ENCODE measurements around the gene C3orf70.

C3orf70 gene

DNA sequence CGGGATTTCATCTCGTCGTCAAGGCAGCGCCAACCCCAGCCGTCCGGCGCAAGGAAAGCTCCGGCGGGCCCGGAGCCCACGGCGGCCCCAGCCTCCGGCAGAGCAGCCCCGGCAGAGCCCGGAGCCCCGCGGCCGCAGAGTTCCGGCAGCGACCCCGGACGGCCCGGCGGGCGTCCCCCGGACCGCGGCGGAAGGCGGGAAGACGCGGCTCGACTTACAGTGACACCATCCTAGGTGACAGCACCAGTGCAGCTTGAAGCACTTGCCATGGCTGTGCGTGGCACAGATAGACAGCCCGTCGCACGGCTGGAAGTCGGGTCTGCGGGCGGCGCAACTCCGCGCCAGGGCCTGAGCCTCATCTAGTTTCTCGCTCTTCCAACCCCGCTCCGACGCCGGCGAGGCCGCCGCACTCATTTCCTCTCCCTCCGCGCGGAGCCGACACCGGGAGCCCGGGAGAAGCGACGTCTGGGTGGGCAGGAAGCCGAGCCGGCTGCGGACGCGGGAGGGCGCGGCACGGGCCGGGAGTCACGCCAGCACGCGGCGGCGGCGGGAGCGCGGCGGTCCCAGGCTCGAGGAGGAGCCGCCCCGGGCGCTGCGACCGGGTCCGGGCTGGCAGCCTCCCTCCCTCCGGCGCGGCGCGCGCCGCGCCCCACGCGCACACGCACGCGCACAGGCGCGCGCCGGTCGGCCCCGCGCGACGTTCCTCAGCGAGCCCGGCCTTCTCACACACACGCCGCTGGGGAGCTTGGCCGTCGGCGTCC, at the start of gene C3orf70:
TSS of gene C3orf70 (minus strand) at position 651 of the 761 bp plus-strand sequence. CDS start at position 414, 237 bp downstream.
- DNase-seq (ENCODE audit: low read depth in 2 of 3, low spot score in 2 of 3), result no peak

DNA sequence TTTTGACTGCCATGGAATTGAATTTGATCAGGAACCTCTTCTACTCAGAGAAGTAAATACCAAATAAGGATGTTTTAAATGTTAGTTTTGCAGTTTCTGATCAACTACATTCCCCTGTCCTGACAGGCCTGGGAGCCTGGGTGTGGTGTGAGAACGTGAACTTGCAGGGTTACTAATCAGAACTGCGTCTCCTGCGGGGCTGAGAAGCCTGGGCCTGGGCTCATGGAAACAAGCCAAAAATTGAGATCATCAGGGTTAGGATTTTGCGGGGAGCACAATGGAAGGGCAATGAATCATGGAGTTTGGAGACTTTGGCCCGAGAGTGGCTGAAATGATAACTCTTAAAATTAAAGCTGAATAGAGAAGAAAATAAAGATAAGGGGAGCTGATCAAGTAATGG, 47.8 kb upstream of the C3orf70 start:
- no peak for DNase-seq (ENCODE audit: low read depth in 2 of 3, low spot score in 2 of 3)

GRCh38 chr3:185199671-185200070, 46.8 kb upstream of the C3orf70 start:
- no peak for DNase-seq (ENCODE audit: low read depth in 2 of 3, low spot score in 2 of 3)

DNA sequence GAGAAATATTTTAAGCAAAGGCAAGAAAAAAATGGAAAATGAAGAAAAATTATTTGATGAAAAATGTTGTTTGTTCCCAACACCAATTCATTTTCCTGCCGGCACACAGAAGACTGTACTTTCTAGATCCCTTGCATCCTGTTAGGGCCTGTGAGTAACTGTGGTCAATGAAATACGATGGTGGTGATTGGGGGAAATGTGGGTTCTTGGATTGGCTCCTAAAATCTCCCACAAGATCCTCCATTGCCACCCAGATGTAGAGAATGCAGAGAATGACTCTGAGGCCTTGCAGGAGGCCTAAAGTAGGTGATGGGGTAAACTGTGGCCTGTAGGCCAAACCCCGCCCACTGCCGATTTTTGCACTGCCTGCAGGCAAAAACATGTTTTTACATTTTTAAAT, 46.3 kb upstream of the C3orf70 start:
- no peak for DNase-seq (ENCODE audit: low read depth in 2 of 3, low spot score in 2 of 3)

- no peak for DNase-seq (ENCODE audit: low read depth in 2 of 3, low spot score in 2 of 3)
Measured at GRCh38 chr3:185197068-185197467, 44.2 kb upstream of the C3orf70 start.

DNA sequence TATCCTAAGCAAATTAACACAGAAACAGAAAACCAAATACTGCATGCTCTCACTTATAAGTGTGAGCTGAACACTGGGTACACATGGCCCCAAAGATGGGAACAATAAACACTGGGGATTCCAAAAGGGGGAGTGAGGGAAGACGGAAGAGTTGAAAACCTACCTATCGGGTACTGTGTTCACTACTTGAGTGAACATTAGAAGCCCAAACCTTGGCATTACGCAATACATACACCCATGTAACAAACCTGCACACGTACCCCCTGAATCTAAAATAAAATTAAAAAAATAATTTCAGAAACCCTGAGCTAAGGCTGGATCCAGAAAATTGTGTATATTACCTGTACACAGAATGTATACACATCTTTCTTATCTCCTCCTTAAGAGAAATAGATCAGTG, 42.8 kb upstream of the C3orf70 start:
- no peak for DNase-seq (ENCODE audit: low read depth in 2 of 3, low spot score in 2 of 3)

- DNase-seq (ENCODE audit: low read depth in 2 of 3, low spot score in 2 of 3), result no peak
Measured at GRCh38 chr3:185188816-185189215, 36.0 kb upstream of the C3orf70 start.

GRCh38 chr3:185187391-185187790, 34.5 kb upstream of the C3orf70 start:
- DNase-seq (ENCODE audit: low read depth in 2 of 3, low spot score in 2 of 3), result no peak

GRCh38 chr3:185176750-185177359, 24.0 kb upstream of the C3orf70 start:
- DNase-seq (ENCODE audit: low read depth in 2 of 3, low spot score in 2 of 3), result no peak

- no peak for DNase-seq (ENCODE audit: low read depth in 2 of 3, low spot score in 2 of 3)
Measured at GRCh38 chr3:185175370-185175987, 22.6 kb upstream of the C3orf70 start.

DNA sequence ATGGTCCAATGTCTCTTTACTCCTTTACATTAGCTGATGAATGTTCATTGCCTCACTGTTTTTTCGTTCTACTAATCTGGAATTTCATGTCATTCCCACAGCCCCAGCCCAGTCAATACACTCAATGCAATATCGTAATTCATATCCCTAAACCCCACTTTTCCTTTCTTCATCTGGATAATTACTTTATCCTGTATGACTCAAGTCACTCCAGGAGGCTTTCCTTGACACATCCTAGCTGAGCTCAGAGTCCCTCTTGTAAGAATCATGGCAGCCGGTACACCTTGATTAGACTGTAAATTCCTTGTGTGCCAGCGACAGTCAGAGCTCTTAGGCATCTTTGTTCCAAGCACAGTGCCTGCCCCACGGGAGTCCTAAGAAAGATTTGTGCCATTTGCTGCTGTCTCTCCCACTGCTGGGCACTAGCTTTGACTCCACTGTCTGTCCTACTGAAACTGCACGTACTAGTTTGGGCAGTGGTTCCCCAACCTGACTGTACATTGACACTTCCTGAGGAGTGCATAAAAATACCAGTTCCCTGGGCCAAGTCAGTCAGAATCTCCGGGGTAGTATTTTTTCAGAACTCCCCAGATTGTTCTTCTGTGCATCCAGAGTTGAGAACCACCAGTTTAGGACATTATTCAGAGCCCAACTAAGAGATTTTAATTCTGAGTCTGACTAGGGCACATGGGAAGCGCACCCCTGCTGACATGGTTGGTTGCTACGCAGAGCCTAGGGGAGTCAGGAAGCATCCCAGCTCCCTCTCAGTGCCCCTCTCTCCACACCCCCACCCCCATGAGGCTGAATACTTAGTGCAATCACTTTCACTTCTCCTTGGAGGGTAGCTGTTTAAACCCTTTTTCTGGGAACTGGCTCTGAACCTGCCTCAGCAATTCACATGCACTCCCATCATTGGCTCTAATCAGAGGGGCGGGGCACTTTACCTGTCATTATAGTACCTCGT, 19.5 kb upstream of the C3orf70 start:
- DNase-seq (ENCODE audit: low read depth in 2 of 3, low spot score in 2 of 3), result no peak

GRCh38 chr3:185164428-185165217, 11.8 kb upstream of the C3orf70 start:
- DNase-seq (ENCODE audit: low read depth in 2 of 3, low spot score in 2 of 3), result no peak

GRCh38 chr3:185162634-185163033, 9.8 kb upstream of the C3orf70 start:
- DNase-seq (ENCODE audit: low read depth in 2 of 3, low spot score in 2 of 3), result no peak

DNA sequence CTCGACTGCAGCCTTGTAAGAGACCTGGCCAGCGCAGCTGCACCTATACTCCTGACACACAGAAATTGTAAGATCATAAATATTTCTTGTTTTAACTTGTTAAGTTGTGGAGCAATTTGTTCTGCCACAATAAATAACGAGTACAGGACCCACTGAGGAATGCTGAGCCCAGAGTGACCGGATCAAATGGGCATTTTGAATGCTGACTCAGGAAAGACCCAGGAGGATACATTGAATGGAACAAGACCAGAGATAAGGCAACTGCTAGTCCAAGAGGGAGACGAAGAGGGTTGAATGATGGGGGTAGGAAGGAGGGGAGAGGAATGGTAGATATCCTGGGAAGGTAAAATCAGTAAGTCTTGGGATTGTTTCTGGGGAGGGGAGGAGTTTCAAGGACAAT, 8.9 kb upstream of the C3orf70 start:
- no peak for DNase-seq (ENCODE audit: low read depth in 2 of 3, low spot score in 2 of 3)

DNA sequence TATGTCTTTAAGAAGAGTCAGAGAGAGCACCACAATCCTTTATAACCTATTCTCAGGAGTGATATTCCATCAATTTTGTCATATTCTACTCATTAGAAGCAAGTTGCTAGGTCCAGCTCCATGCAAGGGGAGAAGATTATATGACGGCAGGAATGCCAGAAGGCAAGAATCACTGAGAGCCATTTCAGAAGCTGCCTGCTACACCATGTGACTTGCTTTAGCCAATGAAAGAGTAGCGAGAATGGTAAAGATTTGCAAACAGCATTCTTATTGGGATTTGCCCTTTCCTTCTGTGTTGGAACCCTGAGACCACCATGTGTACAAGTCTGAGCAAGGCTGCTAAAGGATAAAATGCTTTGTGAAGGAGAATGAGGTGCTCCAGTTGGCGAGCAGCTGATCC, 4.5 kb upstream of the C3orf70 start:
- no peak for DNase-seq (ENCODE audit: low read depth in 2 of 3, low spot score in 2 of 3)

- DNase-seq (ENCODE audit: low read depth in 2 of 3, low spot score in 2 of 3), result no peak
Measured at GRCh38 chr3:185155678-185156077, 2.8 kb upstream of the C3orf70 start.

GRCh38 chr3:185153861-185154629, 1.2 kb upstream of the C3orf70 start:
- no peak for DNase-seq (ENCODE audit: low read depth in 2 of 3, low spot score in 2 of 3)

DNA sequence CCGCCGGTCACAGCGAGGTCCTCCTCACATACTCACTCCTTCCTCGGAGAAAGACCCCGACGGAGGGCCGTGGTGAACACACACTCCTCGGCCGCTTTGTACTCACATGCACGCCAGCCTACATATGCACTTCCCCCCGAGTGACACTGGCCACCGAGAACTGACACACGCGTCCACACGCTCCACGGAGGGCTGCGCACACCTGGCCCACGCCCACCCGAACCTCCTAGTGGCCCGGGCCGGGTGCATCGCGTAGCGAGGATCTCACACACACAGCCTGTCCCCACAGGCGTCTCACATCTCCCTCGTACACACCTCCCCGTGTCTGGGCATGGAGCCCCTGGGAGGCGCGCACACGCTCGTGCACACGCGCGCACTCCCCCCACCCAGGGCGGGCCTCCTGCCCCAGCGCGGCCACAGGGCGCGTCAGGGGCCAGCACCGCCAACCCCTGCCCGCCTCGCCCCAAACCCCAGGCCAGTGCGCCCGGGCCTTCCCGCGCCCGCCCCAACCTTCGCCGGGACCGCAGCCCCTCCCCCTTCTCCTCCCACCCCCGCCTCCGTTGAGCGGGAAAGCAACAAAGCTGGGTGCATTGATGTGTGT, 411 bp upstream of the C3orf70 start:
- no peak for DNase-seq (ENCODE audit: low read depth in 2 of 3, low spot score in 2 of 3)

GRCh38 chr3:185151964-185152409, 873 bp downstream of the C3orf70 start:
- no peak for DNase-seq (ENCODE audit: low read depth in 2 of 3, low spot score in 2 of 3)

Data from activated CD8-positive, alpha-beta memory T cell treated with anti-CD3 and anti-CD28 coated beads for 48 hours (primary cell).